GM21447 (cell line): ENCODE results near the gene UBAP2.

Experiments
- ATAC-seq: cut with Tn5 transposase; IDR thresholded peaks from one replicate; pipeline ENCODE4 v1.9.1; 2021; ENCODE audit not compliant: unreplicated experiment

Gene UBAP2

DNA sequence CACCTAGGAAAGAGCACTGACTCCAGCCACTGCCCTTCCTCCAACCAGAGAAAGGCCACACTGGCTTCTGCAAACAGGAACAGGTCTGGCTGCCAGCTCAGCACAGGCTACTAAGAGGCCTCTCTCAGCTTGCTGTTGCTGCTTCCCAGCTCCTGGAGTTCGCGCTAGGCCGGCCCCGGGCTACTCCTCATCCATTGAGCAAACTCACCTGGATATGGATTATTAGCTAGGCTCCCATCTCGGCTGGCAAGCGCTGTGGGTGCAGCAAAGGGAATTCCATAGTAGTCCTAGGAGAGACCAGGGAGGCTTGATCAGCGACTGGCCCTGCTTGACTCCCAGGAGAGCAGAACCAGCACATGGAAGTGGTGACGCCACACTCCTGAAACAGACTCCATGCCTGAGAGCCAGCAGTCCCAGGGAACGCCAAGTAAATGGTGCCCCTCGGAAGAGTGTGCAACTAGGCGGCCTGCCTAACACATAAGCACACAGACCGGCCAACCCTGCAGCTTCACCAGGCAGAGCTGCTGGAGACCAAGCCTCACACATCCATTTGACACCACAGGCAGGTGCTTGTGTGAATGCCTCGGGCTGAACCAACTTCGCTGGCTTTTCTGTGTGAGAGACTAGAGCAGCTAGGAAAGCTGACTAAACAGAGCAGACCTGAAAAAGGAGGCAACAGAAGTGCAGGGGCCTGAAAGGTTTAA, 124.5 kb downstream of the UBAP2 start:
- ATAC-seq: no peak

- ATAC-seq: no peak
Measured at GRCh38 chr9:33923079-33923478, 125.6 kb downstream of the UBAP2 start.

GRCh38 chr9:33921967-33922895, 126.5 kb downstream of the UBAP2 start:
- no peak for ATAC-seq

DNA sequence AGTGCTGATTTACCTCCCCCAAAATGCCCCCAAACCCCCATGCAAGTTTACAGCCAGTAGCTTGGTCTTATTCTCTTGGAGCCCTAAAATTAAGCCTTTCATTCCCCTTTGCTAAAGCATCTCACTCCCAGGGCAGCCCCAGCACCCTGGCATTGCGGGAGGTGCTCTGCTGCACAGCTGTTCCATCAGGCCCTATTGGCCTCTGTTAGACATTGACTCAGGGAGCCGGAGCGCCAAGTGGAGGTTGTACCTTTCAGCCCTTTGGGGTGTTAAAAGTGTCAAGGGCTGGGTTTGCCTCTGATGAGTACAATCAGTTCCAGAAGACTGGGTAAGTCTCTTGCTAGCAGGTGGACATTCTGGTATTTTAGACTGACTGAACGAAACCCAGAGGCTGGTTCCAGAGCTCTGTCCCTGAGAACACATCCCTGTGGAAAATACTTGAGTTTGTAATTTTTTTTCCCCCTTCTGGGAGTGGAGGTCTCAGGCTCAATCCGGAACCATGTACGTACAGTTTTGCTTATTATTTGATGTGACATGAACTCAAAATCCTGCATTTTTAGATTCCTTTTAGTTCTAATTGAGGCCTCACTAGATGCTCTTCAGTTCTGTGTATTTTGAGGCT, 129.3 kb downstream of the UBAP2 start:
- ATAC-seq: no peak

DNA sequence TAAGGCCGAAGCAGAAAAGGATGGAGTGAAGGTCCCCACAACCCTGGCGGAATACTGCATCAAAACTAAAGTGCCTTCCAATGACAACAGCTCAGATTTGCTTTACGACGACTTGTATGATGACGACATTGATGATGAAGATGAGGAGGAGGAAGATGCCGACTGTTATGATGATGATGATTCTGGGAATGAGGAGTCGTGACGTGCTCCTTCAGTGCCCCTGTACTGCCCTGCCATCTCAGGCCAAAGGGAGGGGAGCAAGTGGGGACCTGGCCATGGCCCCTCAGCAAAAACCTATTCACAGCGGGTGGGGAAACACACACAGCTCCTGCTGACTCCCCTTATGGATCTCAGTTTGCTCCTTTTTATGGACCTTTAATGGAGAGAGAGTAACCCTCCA, 131.7 kb downstream of the UBAP2 start:
- no peak for ATAC-seq

GRCh38 chr9:33914887-33915628, 133.6 kb downstream of the UBAP2 start:
- no peak for ATAC-seq

DNA sequence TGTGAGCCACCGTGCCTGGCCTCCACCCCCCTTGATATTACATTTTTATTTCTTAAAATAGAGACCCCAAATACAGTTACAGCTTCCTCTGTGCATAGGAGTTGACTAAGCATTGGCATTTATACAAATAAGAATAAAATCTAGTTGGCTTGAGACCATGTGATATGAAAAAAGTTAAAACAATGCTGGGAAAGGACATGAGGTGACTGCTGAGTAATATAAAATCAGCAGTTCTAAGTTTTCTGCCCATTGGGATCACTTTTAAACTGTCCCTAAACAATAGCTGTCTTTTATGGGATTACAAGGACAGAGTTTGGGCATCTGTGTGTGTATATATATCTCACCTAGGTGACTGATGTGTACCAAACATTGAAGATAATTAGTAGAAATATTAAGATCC, 135.1 kb downstream of the UBAP2 start:
- no peak for ATAC-seq

- ATAC-seq: no peak
Measured at GRCh38 chr9:33908749-33909148, 139.9 kb downstream of the UBAP2 start.

- ATAC-seq: no peak
Measured at GRCh38 chr9:33908114-33908513, 140.6 kb downstream of the UBAP2 start.

DNA sequence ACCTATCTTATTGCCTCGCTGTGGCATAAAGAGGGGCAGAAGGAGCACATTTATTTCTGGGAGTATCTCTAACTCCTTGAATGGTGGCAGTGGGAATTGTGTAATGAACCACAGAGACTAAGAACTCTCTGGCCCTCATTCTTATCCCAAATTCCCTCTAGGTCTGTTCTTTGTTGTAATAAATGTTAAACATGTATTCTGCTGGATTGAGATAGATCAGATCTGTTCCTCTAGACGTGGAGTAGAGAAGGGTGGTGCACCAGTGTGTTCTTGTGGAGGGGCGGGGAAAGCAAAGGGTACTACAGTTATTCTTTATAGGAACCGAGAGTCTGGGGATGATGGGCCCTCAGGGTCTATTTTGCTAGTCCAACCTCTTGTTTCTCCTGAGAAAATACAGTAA, 141.3 kb downstream of the UBAP2 start:
- ATAC-seq: no peak

DNA sequence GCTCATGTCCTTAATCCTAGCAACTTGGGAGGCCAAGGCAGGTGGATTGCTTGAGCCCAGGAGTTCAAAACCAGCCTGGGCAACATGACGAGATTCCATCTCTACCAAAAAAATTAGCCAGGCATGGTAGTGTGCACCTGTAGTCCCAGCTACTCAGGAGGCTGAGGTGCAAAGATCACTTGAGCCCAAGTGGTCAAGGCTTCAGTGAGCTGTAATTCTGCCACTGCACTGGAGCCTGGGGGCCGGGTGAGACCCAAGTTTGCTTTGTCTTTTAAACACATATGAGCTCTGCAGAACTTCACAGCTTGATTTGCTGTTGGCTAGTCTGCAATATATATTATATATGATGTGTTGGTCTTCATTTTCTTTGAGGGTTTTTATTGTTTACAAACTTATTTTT, 141.9 kb downstream of the UBAP2 start:
- ATAC-seq: no peak

- ATAC-seq: no peak
Measured at GRCh38 chr9:33905137-33905536, 143.6 kb downstream of the UBAP2 start.

DNA sequence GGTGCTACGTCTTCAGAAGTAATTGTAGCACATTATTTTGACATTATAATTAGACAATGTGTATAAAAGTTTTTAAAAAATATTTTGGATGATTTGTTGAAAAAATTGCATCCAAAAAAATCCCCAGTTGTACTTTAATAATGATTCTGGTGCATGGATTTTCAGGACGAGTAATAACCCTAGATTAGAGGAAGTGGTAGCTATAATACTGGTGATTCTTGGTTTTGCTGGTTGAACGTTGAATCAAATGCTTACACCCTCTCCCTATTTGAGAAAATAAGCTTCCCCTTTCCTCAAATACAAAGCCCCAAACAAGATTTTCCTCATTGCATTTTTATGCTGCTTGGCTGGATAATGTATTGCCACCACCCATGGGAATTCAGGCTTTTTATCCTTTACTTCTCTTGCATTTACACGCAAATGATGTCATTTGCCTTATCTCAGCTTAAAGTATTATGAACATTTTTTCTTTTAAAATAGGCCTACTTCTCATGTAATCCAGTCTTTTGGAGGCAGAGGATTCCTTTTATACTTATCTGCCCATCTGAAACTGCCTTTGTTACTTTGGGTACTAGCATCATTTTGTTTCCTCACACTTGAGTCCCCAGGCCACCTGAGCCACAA, 145.4 kb downstream of the UBAP2 start:
- ATAC-seq: no peak

DNA sequence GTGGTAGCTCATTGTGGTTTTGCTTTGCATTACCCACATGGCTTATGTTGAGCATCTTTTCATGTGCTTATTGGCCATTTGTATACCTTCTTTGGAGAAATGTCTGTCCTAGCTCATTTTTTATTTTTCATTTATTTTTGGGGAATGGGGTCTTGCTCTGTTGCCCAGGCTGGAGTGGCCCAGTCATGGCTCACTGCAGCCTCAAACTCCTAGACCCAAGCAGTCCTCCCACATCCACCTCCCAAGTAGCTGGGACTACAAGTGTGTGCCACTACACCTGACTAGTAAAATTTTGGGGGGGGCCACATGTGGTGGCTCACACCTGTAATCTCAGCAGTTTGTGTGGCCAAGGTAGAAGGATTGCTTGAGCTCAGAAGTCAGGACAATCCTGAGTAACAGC, 154.4 kb downstream of the UBAP2 start:
- no peak for ATAC-seq

- no peak for ATAC-seq
Measured at GRCh38 chr9:33893861-33894260, 154.8 kb downstream of the UBAP2 start.

GRCh38 chr9:33885948-33886347, 162.7 kb downstream of the UBAP2 start:
- no peak for ATAC-seq

- no peak for ATAC-seq
Measured at GRCh38 chr9:33884856-33885701, 163.6 kb downstream of the UBAP2 start.

DNA sequence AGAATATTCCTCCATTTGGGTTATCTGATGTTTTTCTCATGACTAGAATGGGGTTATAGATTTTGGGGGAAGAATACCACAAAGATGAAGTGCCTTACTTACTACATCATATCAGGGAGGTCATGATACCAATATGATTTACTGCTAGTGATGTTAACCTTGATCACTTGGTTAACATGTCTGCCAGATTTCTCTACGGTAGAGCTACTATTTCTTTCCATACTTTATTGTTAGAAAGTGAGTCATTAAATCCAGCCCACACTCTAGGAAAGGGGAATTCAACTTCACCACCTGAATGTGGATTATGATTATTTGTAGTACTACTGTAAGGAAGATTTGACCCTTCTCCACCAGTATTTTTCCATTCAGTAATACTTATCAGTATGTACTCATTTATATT, 167.1 kb downstream of the UBAP2 start:
- no peak for ATAC-seq

DNA sequence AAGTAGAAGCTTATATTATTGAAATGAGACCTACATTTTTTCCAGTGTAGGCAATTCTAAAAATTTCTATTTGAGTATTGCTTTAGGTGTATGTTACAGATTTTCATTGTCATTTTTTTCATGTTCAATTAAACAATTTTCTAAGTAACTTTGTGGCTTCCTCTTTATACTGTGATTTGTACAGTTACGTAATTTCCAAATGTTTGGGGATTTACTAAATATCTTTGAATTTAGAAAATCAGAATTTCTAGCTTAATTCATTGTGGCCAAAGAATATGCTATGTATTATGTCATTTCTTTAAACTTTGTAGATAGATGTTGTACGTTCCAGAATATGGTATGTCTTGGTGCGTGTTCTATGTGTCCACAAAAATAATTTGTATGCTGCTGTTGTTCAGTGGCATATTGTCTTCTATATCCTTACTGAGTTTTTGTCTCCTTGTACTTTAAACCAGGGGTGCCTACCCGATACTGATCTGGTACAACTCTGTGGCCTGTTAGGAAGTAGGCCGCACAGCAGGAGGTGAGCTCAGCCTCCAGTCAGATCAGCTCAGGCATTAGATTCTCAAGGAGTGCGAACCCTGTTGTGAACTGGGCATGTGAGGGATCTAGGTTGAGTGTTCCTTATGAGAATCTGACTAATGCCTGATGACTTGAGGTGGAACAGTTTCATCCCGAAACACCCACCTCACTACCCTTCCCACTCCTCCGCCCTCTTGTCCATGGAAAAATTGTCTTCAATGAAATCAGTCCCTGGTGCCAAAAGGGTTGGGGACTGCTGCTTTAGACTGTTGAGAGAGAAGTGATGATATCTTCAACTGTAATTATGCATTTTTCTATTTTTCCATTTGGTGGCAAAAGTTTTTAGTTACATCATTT, 168.2 kb downstream of the UBAP2 start:
- no peak for ATAC-seq
